Sigmoid colon (tissue), 4 donors: ENCODE measurements around the gene LRRC28.

Source experiments
- CTCF ChIP-seq, 4 experiments: fragments of 450-650 bp in 3 of 4; fragments of 200-600 bp in 1 of 4; IDR thresholded peaks; one replicate each; pipeline ENCODE4 v1.5.1; 2016 to 2019; ENCODE audit warnings: antibody characterized with exemption in 4 of 4, mild to moderate bottlenecking in 3 of 4, moderate library complexity in 2 of 4
- POLR2A ChIP-seq, 2 donors: fragments of 450-650 bp; IDR thresholded peaks; one replicate each; pipeline ENCODE4 v1.6.1; 2016; ENCODE audit warnings: antibody characterized with exemption in 2 of 2, mild to moderate bottlenecking in 2 of 2, moderate library complexity in 2 of 2
- POLR2AphosphoS5 ChIP-seq, 4 donors: sonication (generic); formaldehyde crosslinking; IDR thresholded peaks; one replicate each; pipeline ENCODE4 v1.6.1; 2017; ENCODE audit warnings: antibody characterized with exemption in 4 of 4

- no peak for TF ChIP-seq POLR2AphosphoS5 (IDR thresholded peaks at IDR 0.05)
- no peak for TF ChIP-seq CTCF (IDR thresholded peaks at IDR 0.05)
- TF ChIP-seq POLR2A (IDR thresholded peaks at IDR 0.05) = no peak
Observed at GRCh38 chr15:99252326-99252725, 1.0 kb downstream of the LRRC28 start.
